Transverse colon (tissue), 3 donors: ENCODE measurements around the gene ATP1A2.

Experiments used
- POLR2A ChIP-seq: fragments of 450-650 bp; IDR thresholded peaks from one replicate; pipeline ENCODE4 v1.6.1; 2016; ENCODE audit warnings: antibody characterized with exemption, mild to moderate bottlenecking, moderate library complexity
- TF ChIP-seq, protein P1 (sequence below), 5 experiments: fragments of 200-600 bp in 3 of 5; fragments of 450-650 bp in 2 of 5; sonication (generic) in 3 of 5; IDR thresholded peaks; 1 replicate in 2 of 5; 2 replicates in 3 of 5; pipeline ENCODE4 v1.5.1; 2016 to 2017; ENCODE audit warnings: antibody characterized with exemption in 5 of 5, inconsistent platforms in 3 of 5, mild to moderate bottlenecking in 2 of 5, moderate library complexity in 1 of 5

DNA sequence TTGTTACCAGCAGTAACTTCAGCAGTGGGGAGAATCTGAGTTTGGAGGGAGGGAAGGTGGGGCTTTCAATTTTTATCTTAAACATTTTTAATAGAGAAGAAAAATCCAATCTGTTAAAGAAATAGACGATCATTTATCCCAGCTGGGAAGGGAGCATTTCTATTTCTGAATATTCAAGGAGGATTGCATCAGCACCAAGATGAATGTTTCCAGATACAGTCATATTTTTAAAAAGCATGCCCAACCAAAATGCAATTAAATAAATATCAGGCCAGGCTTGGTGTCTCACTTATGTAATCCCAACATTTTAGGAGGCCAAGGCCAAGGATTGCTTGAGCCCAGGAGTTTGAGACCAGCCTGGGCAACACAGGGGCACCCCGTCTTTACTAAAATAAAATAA lies 34.2 kb downstream of the ATP1A2 start:
- TF ChIP-seq POLR2A: no peak
- TF ChIP-seq, protein P1, sequence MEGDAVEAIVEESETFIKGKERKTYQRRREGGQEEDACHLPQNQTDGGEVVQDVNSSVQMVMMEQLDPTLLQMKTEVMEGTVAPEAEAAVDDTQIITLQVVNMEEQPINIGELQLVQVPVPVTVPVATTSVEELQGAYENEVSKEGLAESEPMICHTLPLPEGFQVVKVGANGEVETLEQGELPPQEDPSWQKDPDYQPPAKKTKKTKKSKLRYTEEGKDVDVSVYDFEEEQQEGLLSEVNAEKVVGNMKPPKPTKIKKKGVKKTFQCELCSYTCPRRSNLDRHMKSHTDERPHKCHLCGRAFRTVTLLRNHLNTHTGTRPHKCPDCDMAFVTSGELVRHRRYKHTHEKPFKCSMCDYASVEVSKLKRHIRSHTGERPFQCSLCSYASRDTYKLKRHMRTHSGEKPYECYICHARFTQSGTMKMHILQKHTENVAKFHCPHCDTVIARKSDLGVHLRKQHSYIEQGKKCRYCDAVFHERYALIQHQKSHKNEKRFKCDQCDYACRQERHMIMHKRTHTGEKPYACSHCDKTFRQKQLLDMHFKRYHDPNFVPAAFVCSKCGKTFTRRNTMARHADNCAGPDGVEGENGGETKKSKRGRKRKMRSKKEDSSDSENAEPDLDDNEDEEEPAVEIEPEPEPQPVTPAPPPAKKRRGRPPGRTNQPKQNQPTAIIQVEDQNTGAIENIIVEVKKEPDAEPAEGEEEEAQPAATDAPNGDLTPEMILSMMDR (IDR thresholded peaks at IDR 0.05): no peak
